Neuronal stem cell (in vitro differentiated cells): Measurements from ENCODE around the gene POLE2.
"Not testable (repeated sequence)": the region's sequence is repeated elsewhere in the genome, so short reads cannot be mapped to it uniquely, and the experiment has no call there.

Experiments used
- DNase-seq: peaks from one replicate; pipeline ENCODE4 v3.0.0-alpha.2; 2013; ENCODE audit warnings: low spot score
- H2AFZ ChIP-seq: one replicate; pipeline ENCODE4 v1.6.1; 2013; ENCODE audit warnings: mild to moderate bottlenecking, low read length, inconsistent platforms
- H2AK5ac ChIP-seq: 2 replicates; pipeline ENCODE4 v1.6.1; 2013; ENCODE audit warnings: low read depth, mild to moderate bottlenecking, inconsistent platforms, low read length, moderate library complexity, mixed read lengths
- H2BK120ac ChIP-seq: 2 replicates; pipeline ENCODE4 v1.6.1; 2013; ENCODE audit warnings: low read depth, mild to moderate bottlenecking, inconsistent platforms, low read length, moderate library complexity, mixed read lengths
- H2BK12ac ChIP-seq: one replicate; pipeline ENCODE4 v1.6.1; 2013; ENCODE audit warnings: low read length, inconsistent platforms
- H2BK15ac ChIP-seq: 2 replicates; pipeline ENCODE4 v1.6.1; 2013; ENCODE audit warnings: mild to moderate bottlenecking, low read length, inconsistent platforms, mixed read lengths
- H2BK5ac ChIP-seq: one replicate; pipeline ENCODE4 v1.6.1; 2013; ENCODE audit warnings: inconsistent platforms, mild to moderate bottlenecking, low read length, moderate library complexity
- H3K14ac ChIP-seq: one replicate; pipeline ENCODE4 v1.6.1; 2013; ENCODE audit warnings: low read length, inconsistent platforms
- H3K18ac ChIP-seq: 2 replicates; pipeline ENCODE4 v1.6.1; 2013; ENCODE audit warnings: low read length, inconsistent platforms
- H3K23ac ChIP-seq: 2 replicates; pipeline ENCODE4 v1.6.1; 2013; ENCODE audit warnings: low read depth, mild to moderate bottlenecking, mixed read lengths, low read length, inconsistent platforms; ENCODE audit not compliant: poor library complexity
- H3K27ac ChIP-seq: replicated peaks from 3 replicates; pipeline ENCODE4 v1.5.1; 2013; ENCODE audit warnings: low read length, inconsistent platforms
- H3K27me3 ChIP-seq, 3 experiments: 2 replicates each; pipeline ENCODE4 v1.6.1; 2013; ENCODE audit warnings: low read length in 3 of 3, mild to moderate bottlenecking in 2 of 3, inconsistent platforms in 1 of 3, low read depth in 1 of 3, mixed read lengths in 1 of 3, moderate library complexity in 1 of 3; ENCODE audit not compliant: control insufficient read depth in 3 of 3, insufficient read depth in 3 of 3
- H3K36me3 ChIP-seq, 2 donors: replicated peaks in 1 of 2; 2 replicates each; pipeline ENCODE4 v1.6.1; 2013; ENCODE audit warnings: low read length in 2 of 2; ENCODE audit not compliant: control insufficient read depth in 2 of 2, insufficient read depth in 2 of 2
- H3K4ac ChIP-seq: 2 replicates; pipeline ENCODE4 v1.6.1; 2013; ENCODE audit warnings: inconsistent platforms, mild to moderate bottlenecking, low read length, moderate library complexity
- H3K4me1 ChIP-seq, 2 donors: 1 replicate in 1 of 2; 2 replicates in 1 of 2; pipeline ENCODE4 v1.6.1; 2013; ENCODE audit warnings: low read length in 2 of 2, low read depth in 1 of 2; ENCODE audit not compliant: control insufficient read depth in 2 of 2, insufficient read depth in 1 of 2
- H3K4me2 ChIP-seq: one replicate; pipeline ENCODE4 v1.6.1; 2013; ENCODE audit warnings: mild to moderate bottlenecking, low read length, inconsistent platforms; ENCODE audit not compliant: insufficient read depth, poor library complexity, severe bottlenecking
- H3K4me3 ChIP-seq, 2 donors: 2 replicates each; pipeline ENCODE4 v1.5.1; 2013; ENCODE audit warnings: low read length in 2 of 2, mild to moderate bottlenecking in 2 of 2, inconsistent platforms in 1 of 2, moderate library complexity in 1 of 2
- H3K79me1 ChIP-seq: one replicate; pipeline ENCODE4 v1.6.1; 2013; ENCODE audit warnings: low read depth, mild to moderate bottlenecking, inconsistent platforms, low read length, moderate library complexity
- H3K9ac ChIP-seq: one replicate; pipeline ENCODE4 v1.6.1; 2013; ENCODE audit warnings: mild to moderate bottlenecking, low read depth, low read length, inconsistent platforms; ENCODE audit not compliant: poor library complexity
- H3K9me3 ChIP-seq, 2 donors: replicated peaks in 1 of 2; 2 replicates each; pipeline versions ENCODE3 to v1.6.1; 2013; ENCODE audit warnings: low read length in 2 of 2, mild to moderate bottlenecking in 2 of 2, inconsistent platforms in 1 of 2, low read depth in 1 of 2, mixed read lengths in 1 of 2, moderate library complexity in 1 of 2; ENCODE audit not compliant: control insufficient read depth in 2 of 2, insufficient read depth in 1 of 2
- H4K8ac ChIP-seq: one replicate; pipeline ENCODE4 v1.6.1; 2013; ENCODE audit warnings: low read depth, mild to moderate bottlenecking, inconsistent platforms, low read length, moderate library complexity
- H4K91ac ChIP-seq: one replicate; pipeline ENCODE4 v1.6.1; 2013; ENCODE audit warnings: low read length, low read depth, mild to moderate bottlenecking, inconsistent platforms; ENCODE audit not compliant: poor library complexity
- WGBS, 2 donors: extraction: QIAGEN DNeasy Blood & Tissue Kit; methylation state at CpG; one replicate each; pipeline ENCODE4 v1.1.7; 2013; ENCODE audit warnings: missing lambda C conversion rate in 2 of 2, mixed read lengths in 1 of 2; ENCODE audit not compliant: insufficient read length in 2 of 2, insufficient replicate concordance in 1 of 2; ENCODE audit errors: extremely low coverage in 2 of 2; 5-methylcytosine and 5-hydroxymethylcytosine counted together

Gene POLE2

GRCh38 chr14:49670475-49670874 is 17.5 kb downstream of the POLE2 start:
- H2AFZ ChIP-seq = no peak overlapping the region
- no peak overlapping the region for H3K18ac ChIP-seq
- H3K79me1 ChIP-seq = no peaks in the 10 kb centered on the region
- DNase-seq = no peak
- H3K23ac ChIP-seq = no peak overlapping the region
- no peak overlapping the region for H2BK120ac ChIP-seq
- H2BK15ac ChIP-seq = no peak overlapping the region
- H4K8ac ChIP-seq = no peak overlapping the region
- no peaks in the 10 kb centered on the region for H3K4me1 ChIP-seq
- no peak overlapping the region for H3K4me2 ChIP-seq
- H2BK12ac ChIP-seq = no peak overlapping the region
- H3K27ac ChIP-seq = no peak overlapping the region
- H3K4me3 ChIP-seq = no peak overlapping the region
- H2AK5ac ChIP-seq = no peak overlapping the region
- H2BK5ac ChIP-seq = no peak overlapping the region
- H3K9me3 ChIP-seq = no peaks in the 10 kb centered on the region
- no peak overlapping the region for H3K14ac ChIP-seq
- no peak overlapping the region for H4K91ac ChIP-seq
- no peak overlapping the region for H3K4ac ChIP-seq
- H3K27me3 ChIP-seq = no peaks in the 10 kb centered on the region
- no peak overlapping the region for H3K9ac ChIP-seq
- peaks cover 8 to 87% of the 10 kb centered on the region in 2 donors for H3K36me3 ChIP-seq

DNA sequence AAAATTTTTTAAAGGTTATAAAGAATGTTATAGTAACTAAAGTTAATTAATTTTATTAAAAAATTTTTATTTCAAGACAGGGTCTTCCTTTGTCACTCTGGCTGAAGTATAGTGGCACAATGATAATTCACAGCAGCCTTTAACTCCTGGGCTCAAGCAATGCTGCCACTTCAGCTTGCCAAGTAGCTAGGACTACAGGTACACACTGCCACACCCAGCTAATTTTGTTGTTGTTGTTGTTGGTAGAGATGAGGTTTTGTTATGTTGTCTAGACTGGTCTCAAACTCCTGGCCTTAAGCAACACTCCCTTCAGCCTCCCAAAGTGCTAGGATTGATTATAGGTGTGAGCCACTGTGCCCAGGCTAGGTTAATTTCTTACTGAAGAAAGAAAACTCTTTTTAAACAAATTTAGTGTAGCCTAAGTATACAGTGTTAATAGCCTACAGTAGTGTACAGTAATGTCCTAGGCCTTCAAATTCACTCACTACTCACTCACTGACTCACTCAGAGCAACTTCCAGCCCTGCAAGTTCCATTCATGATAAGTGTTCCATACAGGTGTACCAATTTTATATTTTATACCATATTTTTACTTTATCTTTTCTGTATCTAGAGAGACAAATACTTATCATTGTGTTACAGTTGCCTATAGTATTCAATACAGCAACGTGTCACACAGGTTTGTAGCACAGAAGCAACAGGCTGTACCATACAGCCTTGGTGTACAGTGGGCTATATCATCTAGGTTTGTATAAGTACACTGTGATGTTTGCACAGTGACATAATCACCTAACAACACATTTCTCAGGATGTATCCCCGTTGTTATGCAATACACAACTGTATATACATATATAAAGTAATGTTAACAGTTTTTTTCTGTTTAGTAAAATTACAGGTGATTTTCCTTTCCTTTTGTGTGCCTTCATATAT is 28.2 kb downstream of the POLE2 start:
- Histone ChIP-seq H2BK15ac (no peak overlapping the region), H3K4me2 (no peak overlapping the region), H3K4ac (no peak overlapping the region), H2AFZ (no peak overlapping the region), H3K9me3 (no peaks in the 10 kb centered on the region), H2BK120ac (no peak overlapping the region), H2BK5ac (no peak overlapping the region), H3K27ac (no peak overlapping the region), H4K91ac (no peak overlapping the region), H3K23ac (no peak overlapping the region), H2BK12ac (no peak overlapping the region), H3K4me1 (no peaks in the 10 kb centered on the region), H3K79me1 (no peaks in the 10 kb centered on the region), H2AK5ac (no peak overlapping the region), H3K9ac (no peak overlapping the region), H3K14ac (no peak overlapping the region), H3K4me3 (no peak overlapping the region), H3K27me3 (no peaks in the 10 kb centered on the region), H3K36me3 (peaks cover 0 to 76% of the 10 kb centered on the region in 2 donors), H3K18ac (no peak overlapping the region), H4K8ac (no peak overlapping the region)
- no CpG with 5 or more reads among the region's 2 CpGs for WGBS, 2 donors
- no peak for DNase-seq

DNA sequence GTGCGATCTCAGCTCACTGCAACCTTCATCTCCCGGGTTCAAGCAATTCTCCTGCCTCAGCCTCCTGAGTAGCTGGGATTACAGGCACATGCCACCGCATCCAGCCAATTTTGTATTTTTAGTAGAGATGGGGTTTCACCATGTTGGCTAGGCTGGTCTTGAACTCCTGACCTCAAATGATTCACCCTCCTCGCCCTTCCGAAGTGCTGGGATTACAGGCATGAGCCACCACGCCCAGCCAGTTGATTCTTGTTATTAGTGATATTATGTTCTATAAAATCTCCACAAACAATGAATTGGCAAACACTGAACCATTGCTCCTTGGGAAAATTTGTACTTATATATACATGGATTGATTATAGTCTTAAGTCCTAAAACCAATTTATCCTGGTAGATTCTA is 30.5 kb downstream of the POLE2 start:
- not testable (repeated sequence) for H2BK15ac ChIP-seq, H3K4me2 ChIP-seq, H3K9ac ChIP-seq, H3K14ac ChIP-seq, H3K18ac ChIP-seq, H3K27me3 ChIP-seq, H3K4me1 ChIP-seq, H2BK120ac ChIP-seq, H4K91ac ChIP-seq, DNase-seq, H2BK12ac ChIP-seq, H2BK5ac ChIP-seq, H2AK5ac ChIP-seq, H3K4me3 ChIP-seq, H2AFZ ChIP-seq, H3K27ac ChIP-seq, H3K79me1 ChIP-seq, H3K23ac ChIP-seq, H3K9me3 ChIP-seq, H4K8ac ChIP-seq, H3K4ac ChIP-seq
- peaks cover 4 to 82% of the 10 kb centered on the region in 2 donors for H3K36me3 ChIP-seq
- WGBS, 2 donors = no CpG with 5 or more reads among the region's 6 CpGs

DNA sequence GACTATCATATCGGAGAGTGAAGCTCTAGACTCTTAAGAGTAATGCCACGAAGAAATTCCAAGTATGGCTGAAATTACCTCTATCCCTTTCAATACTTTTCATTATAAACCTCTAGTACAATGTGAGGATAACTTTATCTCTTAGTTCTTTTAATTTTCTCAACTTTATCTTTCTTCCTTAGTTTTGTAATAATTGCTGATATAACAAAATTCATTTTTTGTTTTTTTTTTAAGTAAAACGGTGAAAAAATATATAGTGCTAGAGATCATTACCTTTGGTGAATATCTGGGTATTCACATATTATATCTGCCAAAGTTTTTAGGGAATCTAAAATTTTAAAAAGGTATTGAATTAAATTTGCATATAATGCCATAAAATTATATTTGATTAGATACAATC is 33.5 kb downstream of the POLE2 start:
- DNase-seq = no peak
- H4K91ac ChIP-seq = no peak overlapping the region
- no peak overlapping the region for H2AFZ ChIP-seq
- H3K4ac ChIP-seq = no peak overlapping the region
- no CpG with 5 or more reads among the region's 3 CpGs for WGBS, 2 donors
- no peak overlapping the region for H3K27ac ChIP-seq
- H2BK12ac ChIP-seq = no peak overlapping the region
- H3K4me3 ChIP-seq = no peak overlapping the region
- no peak overlapping the region for H2BK15ac ChIP-seq
- no peaks in the 10 kb centered on the region for H3K4me1 ChIP-seq
- H3K79me1 ChIP-seq = peaks cover 2% of the 10 kb centered on the region
- no peak overlapping the region for H3K23ac ChIP-seq
- no peak overlapping the region for H3K18ac ChIP-seq
- H3K9ac ChIP-seq = no peak overlapping the region
- no peak overlapping the region for H2BK120ac ChIP-seq
- no peak overlapping the region for H2AK5ac ChIP-seq
- H3K9me3 ChIP-seq = no peaks in the 10 kb centered on the region
- no peak overlapping the region for H3K14ac ChIP-seq
- no peak overlapping the region for H3K4me2 ChIP-seq
- H3K27me3 ChIP-seq = no peaks in the 10 kb centered on the region
- no peak overlapping the region for H4K8ac ChIP-seq
- no peak overlapping the region for H2BK5ac ChIP-seq
- H3K36me3 ChIP-seq = peaks cover 6 to 87% of the 10 kb centered on the region in 2 donors
